MM.1S (cell line): ENCODE data around the gene AGPAT1.

Experiments
- DNase-seq: peaks from one replicate; pipeline ENCODE4 v3.0.0-alpha.2; 2015
- H2AFZ ChIP-seq: fragments of 300-600 bp; sonication (generic); 2 replicates; pipeline ENCODE4 v1.6.0; 2016; ENCODE audit warnings: antibody characterized with exemption, low read length
- H3F3A ChIP-seq: fragments of 300-600 bp; sonication (generic); 2 replicates; pipeline ENCODE4 v1.6.1; 2016; ENCODE audit warnings: mild to moderate bottlenecking, antibody characterized with exemption, low read length, moderate library complexity, mixed read lengths; ENCODE audit not compliant: insufficient read depth
- H3K27ac ChIP-seq: fragments of 300-600 bp; sonication (generic); 2 replicates; pipeline ENCODE4 v1.5.1; 2016; ENCODE audit warnings: mild to moderate bottlenecking, low read length
- H3K27me3 ChIP-seq: fragments of 300-600 bp; sonication (generic); replicated peaks from 2 replicates; pipeline ENCODE4 v1.6.0; 2016; ENCODE audit warnings: low read length; ENCODE audit not compliant: insufficient read depth
- H3K36me3 ChIP-seq: fragments of 300-600 bp; sonication (generic); replicated peaks from 2 replicates; pipeline ENCODE4 v1.6.1; 2016; ENCODE audit warnings: mild to moderate bottlenecking, low read length, mixed read lengths; ENCODE audit not compliant: insufficient read depth
- H3K4me1 ChIP-seq: fragments of 300-600 bp; sonication (generic); 2 replicates; pipeline ENCODE4 v1.6.1; 2016; ENCODE audit warnings: low read length, mixed read lengths
- H3K4me2 ChIP-seq: fragments of 300-600 bp; sonication (generic); 2 replicates; pipeline ENCODE4 v1.6.0; 2016; ENCODE audit warnings: low read depth, low read length
- H3K4me3 ChIP-seq: fragments of 300-600 bp; sonication (generic); 2 replicates; pipeline ENCODE4 v1.5.1; 2016; ENCODE audit warnings: low read length, mixed read lengths
- H3K79me2 ChIP-seq: fragments of 300-600 bp; sonication (generic); 2 replicates; pipeline ENCODE4 v1.6.1; 2016; ENCODE audit warnings: mixed run types, low read length, mixed read lengths
- H3K9ac ChIP-seq: fragments of 300-600 bp; sonication (generic); 2 replicates; pipeline ENCODE4 v1.6.1; 2016; ENCODE audit warnings: low read length, mixed read lengths
- H3K9me2 ChIP-seq: fragments of 300-600 bp; sonication (generic); replicated peaks from 2 replicates; pipeline ENCODE4 v1.6.1; 2016; ENCODE audit warnings: mild to moderate bottlenecking, low read length, mixed read lengths; ENCODE audit not compliant: insufficient read depth
- H3K9me3 ChIP-seq: fragments of 300-600 bp; sonication (generic); replicated peaks from 2 replicates; pipeline ENCODE4 v1.6.1; 2016; ENCODE audit warnings: mild to moderate bottlenecking, low read length, mixed read lengths; ENCODE audit not compliant: insufficient read depth
- H4K20me1 ChIP-seq: fragments of 300-600 bp; sonication (generic); 2 replicates; pipeline ENCODE4 v1.6.1; 2016; ENCODE audit warnings: mild to moderate bottlenecking, low read length, moderate library complexity, mixed read lengths; ENCODE audit not compliant: insufficient read depth
- EZH2 ChIP-seq: fragments of 300-600 bp; sonication (generic); optimal IDR thresholded peaks from 2 replicates; pipeline ENCODE3; 2017; ENCODE audit warnings: low read depth, mild to moderate bottlenecking, antibody characterized with exemption, low read length, mixed read lengths
- EZH2phosphoT487 ChIP-seq: fragments of 300-600 bp; sonication (generic); IDR thresholded peaks from 2 replicates; pipeline ENCODE4 v1.6.1; 2018; ENCODE audit warnings: antibody characterized with exemption, low read length
- TF ChIP-seq, protein P1 (sequence below): fragments of 300-600 bp; sonication (generic); IDR thresholded peaks from 2 replicates; pipeline ENCODE4 v1.5.1; 2016; ENCODE audit warnings: antibody characterized with exemption, low read length, mixed read lengths

AGPAT1 gene

DNA sequence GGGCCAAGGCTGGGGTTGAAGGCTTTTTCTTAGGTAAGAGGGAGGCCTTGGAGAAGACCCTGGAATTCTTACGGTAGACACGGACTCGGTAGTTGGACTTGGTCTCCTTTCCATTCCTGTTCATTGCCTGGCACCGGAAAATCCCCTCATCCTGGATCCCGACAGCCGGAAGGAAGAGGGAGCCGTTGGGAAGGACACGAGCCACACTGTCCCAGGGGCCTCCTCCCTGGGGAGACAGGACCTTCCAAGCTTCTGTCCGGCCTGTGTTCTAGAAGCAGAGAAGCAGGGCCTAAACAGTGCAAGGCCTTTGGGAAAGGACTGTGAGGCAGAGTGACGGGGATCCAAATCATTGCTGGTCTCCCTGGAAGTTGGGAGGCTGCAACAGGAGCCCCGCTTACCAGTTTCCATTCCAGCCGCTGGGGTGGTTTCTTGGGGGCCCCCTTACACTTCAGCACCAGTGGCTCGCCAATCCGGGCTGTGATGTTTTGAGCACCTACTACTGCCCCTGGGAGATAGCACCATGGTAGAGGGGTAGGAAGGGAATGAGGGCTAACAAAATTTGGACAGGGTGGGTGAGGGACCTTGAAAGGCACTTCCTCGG lies 7.7 kb upstream of the AGPAT1 start:
- Histone ChIP-seq H3K9ac (no peak overlapping the region), H3K4me3 (no peak overlapping the region), H3K9me2 (no peaks in the 10 kb centered on the region), H3K36me3 (no peaks in the 10 kb centered on the region), H3K4me2 (no peak overlapping the region), H3F3A (no peaks in the 10 kb centered on the region), H3K79me2 (peaks cover 9% of the 10 kb centered on the region), H3K27ac (no peak overlapping the region), H3K27me3 (no peaks in the 10 kb centered on the region), H3K4me1 (peaks cover 5% of the 10 kb centered on the region), H4K20me1 (no peaks in the 10 kb centered on the region), H3K9me3 (no peaks in the 10 kb centered on the region), H2AFZ (no peak overlapping the region)
- DNase-seq, result no peak
- TF ChIP-seq EZH2phosphoT487, result no peak
- TF ChIP-seq, protein P1, sequence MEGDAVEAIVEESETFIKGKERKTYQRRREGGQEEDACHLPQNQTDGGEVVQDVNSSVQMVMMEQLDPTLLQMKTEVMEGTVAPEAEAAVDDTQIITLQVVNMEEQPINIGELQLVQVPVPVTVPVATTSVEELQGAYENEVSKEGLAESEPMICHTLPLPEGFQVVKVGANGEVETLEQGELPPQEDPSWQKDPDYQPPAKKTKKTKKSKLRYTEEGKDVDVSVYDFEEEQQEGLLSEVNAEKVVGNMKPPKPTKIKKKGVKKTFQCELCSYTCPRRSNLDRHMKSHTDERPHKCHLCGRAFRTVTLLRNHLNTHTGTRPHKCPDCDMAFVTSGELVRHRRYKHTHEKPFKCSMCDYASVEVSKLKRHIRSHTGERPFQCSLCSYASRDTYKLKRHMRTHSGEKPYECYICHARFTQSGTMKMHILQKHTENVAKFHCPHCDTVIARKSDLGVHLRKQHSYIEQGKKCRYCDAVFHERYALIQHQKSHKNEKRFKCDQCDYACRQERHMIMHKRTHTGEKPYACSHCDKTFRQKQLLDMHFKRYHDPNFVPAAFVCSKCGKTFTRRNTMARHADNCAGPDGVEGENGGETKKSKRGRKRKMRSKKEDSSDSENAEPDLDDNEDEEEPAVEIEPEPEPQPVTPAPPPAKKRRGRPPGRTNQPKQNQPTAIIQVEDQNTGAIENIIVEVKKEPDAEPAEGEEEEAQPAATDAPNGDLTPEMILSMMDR, result no peak
- no peak for TF ChIP-seq EZH2

DNA sequence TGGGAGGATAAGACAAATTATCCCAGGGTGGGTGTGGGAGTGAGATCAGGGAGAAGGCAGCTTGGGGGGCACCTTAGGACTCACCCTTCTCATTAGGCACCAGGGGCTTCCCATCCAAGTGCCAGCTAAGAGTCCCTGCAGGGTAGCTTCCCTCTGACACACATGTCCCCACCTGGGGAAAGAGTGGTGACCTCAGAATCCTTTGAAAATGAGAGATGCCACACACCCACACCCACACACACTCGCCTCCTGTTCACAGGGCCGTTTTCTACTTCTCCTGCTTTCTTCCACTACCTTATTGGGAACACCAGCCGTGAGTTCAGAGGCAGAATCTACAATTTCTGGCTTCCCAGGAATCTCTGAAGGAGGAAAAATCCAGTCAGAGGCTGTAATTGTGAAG lies 7.1 kb upstream of the AGPAT1 start:
- Histone ChIP-seq H3K9me2 (no peaks in the 10 kb centered on the region), H3K9me3 (no peaks in the 10 kb centered on the region), H3K36me3 (no peaks in the 10 kb centered on the region), H4K20me1 (no peaks in the 10 kb centered on the region), H3K4me3 (no peak overlapping the region), H3K79me2 (peaks cover 8% of the 10 kb centered on the region), H3K4me2 (no peak overlapping the region), H2AFZ (no peak overlapping the region), H3K27ac (no peak overlapping the region), H3F3A (0 out of 2 replicates have a peak, but pooled peaks cover under 1% of the 10 kb centered on the region), H3K9ac (no peak overlapping the region), H3K27me3 (no peaks in the 10 kb centered on the region), H3K4me1 (peaks cover 5% of the 10 kb centered on the region)
- no peak for DNase-seq
- TF ChIP-seq, protein P1, result no peak
- TF ChIP-seq EZH2phosphoT487, result no peak
- TF ChIP-seq EZH2, result no peak

DNA sequence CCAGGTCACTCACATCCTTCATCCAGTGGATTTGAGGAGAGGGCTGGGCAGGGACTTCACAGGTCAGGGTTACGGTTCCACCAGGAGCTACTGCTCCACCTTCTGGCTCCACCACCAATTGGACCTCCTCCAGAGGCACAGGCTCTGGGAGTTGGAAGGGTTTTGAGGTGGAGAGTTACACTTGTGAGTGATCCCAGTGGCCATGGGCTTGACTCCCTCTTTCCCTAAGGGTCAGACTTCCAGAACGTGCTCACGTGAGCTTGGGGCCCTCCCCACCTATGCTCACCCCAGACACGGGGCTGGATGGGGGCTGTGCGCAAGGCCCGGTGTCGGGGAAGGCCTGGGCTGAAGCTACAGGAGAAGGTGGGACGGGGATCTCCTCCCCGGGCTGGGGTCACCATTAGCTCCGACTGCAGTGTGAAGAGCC lies 6.7 kb upstream of the AGPAT1 start:
- no peak overlapping the region for H3K27ac ChIP-seq
- H3K9me2 ChIP-seq, result no peaks in the 10 kb centered on the region
- no peaks in the 10 kb centered on the region for H3K27me3 ChIP-seq
- no peaks in the 10 kb centered on the region for H3K36me3 ChIP-seq
- H3K9me3 ChIP-seq, result no peaks in the 10 kb centered on the region
- no peaks in the 10 kb centered on the region for H4K20me1 ChIP-seq
- H3K4me1 ChIP-seq, result peaks cover 5% of the 10 kb centered on the region
- H2AFZ ChIP-seq, result no peak overlapping the region
- no peak overlapping the region for H3K4me2 ChIP-seq
- no peak overlapping the region for H3K9ac ChIP-seq
- H3K79me2 ChIP-seq, result peaks cover 8% of the 10 kb centered on the region
- no peak for TF ChIP-seq EZH2phosphoT487
- TF ChIP-seq, protein P1, result no peak
- TF ChIP-seq EZH2, result no peak
- no peak for DNase-seq
- peaks cover 5% of the 10 kb centered on the region for H3F3A ChIP-seq
- H3K4me3 ChIP-seq, result no peak overlapping the region
